IMR-90 (cell line): Measurements from ENCODE around the gene USP35. TPM values are rescaled to one million over a fixed set of nuclear protein-coding genes. Genes with fewer than 3 reads are reported as not detected.

Experiments
- ATAC-seq: fragments of 200-7000 bp; cut with Tn5 transposase; 2 replicates; pipeline ENCODE4 v1.9.1; 2020; ENCODE audit warnings: low read depth, mild to moderate bottlenecking, moderate library complexity
- BruUV-seq: library from RNA; stranded (reverse); fragments of 400-500 nt; replicated peaks from 2 replicates; lab custom pipeline; 2021; lab: Mats Ljungman, UMichigan
- CTCF ChIA-PET: fragments of 300-600 bp; formaldehyde crosslinking; extraction: SDS; loops from one replicate; lab custom pipeline; 2021; ENCODE audit warnings: antibody characterized with exemption; lab: Yijun Ruan, JAX
- POLR2A ChIA-PET: fragments of 300-600 bp; sonication (Branson Sonifier 250); formaldehyde crosslinking; loops from one replicate; lab custom pipeline; 2022; ENCODE audit warnings: antibody characterized with exemption; ENCODE audit not compliant: unreplicated experiment; lab: Charles Lee
- DNase-seq: peaks from one replicate; pipeline ENCODE4 v3.0.0; 2013
- H2AFZ ChIP-seq: replicated peaks from 2 replicates; pipeline ENCODE3; 2013; ENCODE audit warnings: low read length, mild to moderate bottlenecking; ENCODE audit not compliant: poor library complexity
- H2AK5ac ChIP-seq: 2 replicates; pipeline ENCODE4 v1.6.1; 2013; ENCODE audit warnings: low read depth, low read length, inconsistent platforms
- H2AK9ac ChIP-seq: replicated peaks from 2 replicates; pipeline ENCODE3; 2013; ENCODE audit warnings: mild to moderate bottlenecking, low read depth, low read length, moderate library complexity; ENCODE audit not compliant: poor library complexity
- H2BK120ac ChIP-seq: 2 replicates; pipeline ENCODE4 v1.6.1; 2013; ENCODE audit warnings: low read depth, low read length, inconsistent platforms
- H2BK15ac ChIP-seq: 3 replicates; pipeline ENCODE4 v1.6.1; 2013; ENCODE audit warnings: low read depth, low read length, inconsistent platforms
- H2BK20ac ChIP-seq: 2 replicates; pipeline ENCODE4 v1.6.1; 2013; ENCODE audit warnings: low read depth, mild to moderate bottlenecking, inconsistent platforms, low read length, moderate library complexity
- H2BK5ac ChIP-seq: 2 replicates; pipeline ENCODE4 v1.6.1; 2013; ENCODE audit warnings: mild to moderate bottlenecking, low read depth, low read length, inconsistent platforms; ENCODE audit not compliant: poor library complexity, severe bottlenecking
- H3K14ac ChIP-seq: replicated peaks from 2 replicates; pipeline ENCODE4 v1.6.1; 2013; ENCODE audit warnings: low read depth, low read length, inconsistent platforms
- H3K18ac ChIP-seq: 2 replicates; pipeline ENCODE4 v1.6.1; 2013; ENCODE audit warnings: low read depth, low read length, control low read depth
- H3K23ac ChIP-seq: 2 replicates; pipeline ENCODE4 v1.6.1; 2013; ENCODE audit warnings: low read depth, low read length, inconsistent platforms
- H3K27ac ChIP-seq: 2 replicates; pipeline ENCODE4 v1.5.1; 2013; ENCODE audit warnings: mild to moderate bottlenecking, control low read depth, low read length; ENCODE audit not compliant: insufficient read depth
- H3K27me3 ChIP-seq: 2 replicates; pipeline ENCODE4 v1.6.1; 2013; ENCODE audit warnings: low read length; ENCODE audit not compliant: control insufficient read depth, insufficient read depth
- H3K36me3 ChIP-seq: 2 replicates; pipeline ENCODE4 v1.6.1; 2013; ENCODE audit warnings: low read length, mixed read lengths; ENCODE audit not compliant: control insufficient read depth, insufficient read depth
- H3K4ac ChIP-seq: 2 replicates; pipeline ENCODE4 v1.6.1; 2013; ENCODE audit warnings: low read depth, low read length, inconsistent platforms
- H3K4me1 ChIP-seq: 2 replicates; pipeline ENCODE4 v1.6.1; 2013; ENCODE audit warnings: low read length, mixed read lengths; ENCODE audit not compliant: control insufficient read depth, insufficient read depth
- H3K4me2 ChIP-seq: 2 replicates; pipeline ENCODE4 v1.6.1; 2013; ENCODE audit warnings: low read depth, mild to moderate bottlenecking, control low read depth, low read length, moderate library complexity
- H3K4me3 ChIP-seq: 2 replicates; pipeline ENCODE4 v1.5.1; 2013; ENCODE audit warnings: low read depth, mild to moderate bottlenecking, control low read depth, low read length, moderate library complexity; ENCODE audit not compliant: insufficient read depth
- H3K56ac ChIP-seq: 2 replicates; pipeline ENCODE4 v1.6.1; 2013; ENCODE audit warnings: low read length, inconsistent platforms; ENCODE audit not compliant: insufficient read depth; ENCODE audit errors: extremely low read depth
- H3K79me1 ChIP-seq, 2 experiments: 2 replicates each; pipeline ENCODE4 v1.6.1; 2013; ENCODE audit warnings: low read length in 2 of 2, inconsistent platforms in 1 of 2, low read depth in 1 of 2
- H3K9ac ChIP-seq: 2 replicates; pipeline ENCODE4 v1.6.1; 2013; ENCODE audit warnings: low read depth, low read length, control low read depth
- H3K9me1 ChIP-seq: 2 replicates; pipeline ENCODE4 v1.6.1; 2013; ENCODE audit warnings: low read length, inconsistent platforms; ENCODE audit not compliant: insufficient read depth
- H3K9me3 ChIP-seq: 2 replicates; pipeline ENCODE4 v1.6.1; 2013; ENCODE audit warnings: low read length; ENCODE audit not compliant: control insufficient read depth, insufficient read depth
- H4K20me1 ChIP-seq: 2 replicates; pipeline ENCODE4 v1.6.1; 2013; ENCODE audit warnings: low read length, inconsistent platforms; ENCODE audit not compliant: insufficient read depth
- H4K5ac ChIP-seq: 2 replicates; pipeline ENCODE4 v1.6.1; 2013; ENCODE audit warnings: mild to moderate bottlenecking, low read depth, low read length, control low read depth
- H4K8ac ChIP-seq, 2 experiments: 2 replicates each; pipeline ENCODE4 v1.6.1; 2013; ENCODE audit warnings: low read depth in 2 of 2, low read length in 2 of 2, control low read depth in 1 of 2, inconsistent platforms in 1 of 2
- H4K91ac ChIP-seq: 2 replicates; pipeline ENCODE4 v1.6.1; 2013; ENCODE audit warnings: low read depth, low read length, inconsistent platforms; ENCODE audit not compliant: insufficient read depth
- BHLHE40 ChIP-seq: fragments of 150-350 bp; IDR thresholded peaks from 2 replicates; pipeline ENCODE4 v1.6.1; 2016; ENCODE audit warnings: mild to moderate bottlenecking, low read depth, low read length
- CHD1 ChIP-seq: IDR thresholded peaks from 2 replicates; pipeline ENCODE4 v1.6.1; 2012; ENCODE audit warnings: low read depth, low read length, improper control_type of control experiment
- MAFK ChIP-seq: IDR thresholded peaks from 2 replicates; pipeline ENCODE4 v1.6.1; 2012; ENCODE audit warnings: low read depth, low read length, improper control_type of control experiment
- MAZ ChIP-seq: IDR thresholded peaks from 2 replicates; pipeline ENCODE4 v1.6.1; 2012; ENCODE audit warnings: low read depth, mild to moderate bottlenecking, low read length, improper control_type of control experiment, moderate library complexity, borderline replicate concordance
- RFX5 ChIP-seq: IDR thresholded peaks from 2 replicates; pipeline ENCODE4 v1.8.0; 2012; ENCODE audit warnings: low read depth, mild to moderate bottlenecking, low read length, moderate library complexity
- WGBS, 2 experiments: methylation state at CpG; one replicate each; pipeline versions ENCODE4 v1.1.5 to v1.1.7; 2013; ENCODE audit warnings: missing lambda C conversion rate in 2 of 2; ENCODE audit not compliant: insufficient read length in 1 of 2; ENCODE audit errors: extremely low coverage in 2 of 2; 5-methylcytosine and 5-hydroxymethylcytosine counted together
- dilution Hi-C: fragments of 300-500 bp; cut with HindIII; formaldehyde crosslinking; loops from one replicate; pipeline ENCODE4 v1.14.3; 2018; ENCODE audit warnings: low sequenced_read_pairs; ENCODE audit not compliant: unreplicated experiment
- in situ Hi-C: fragments of 300-500 bp; cut with MboI; formaldehyde crosslinking; loops from 3 replicates; pipeline ENCODE4 v1.14.3; 2019; ENCODE audit warnings: low sequenced_read_pairs, inconsistent platforms, mixed read lengths
- intact Hi-C: fragments of 100-400 bp; cut with micrococcal nuclease; formaldehyde crosslinking; loops from 2 replicates; pipeline ENCODE4 v1.10.0; 2022
- polyA plus RNA-seq, 3 experiments: library from polyadenylated mRNA; depleted of rRNA; stranded (reverse); fragments of >200 nt; gene quantifications; 2 replicates each; pipeline ENCODE4 v1.2.3, GENCODE V29; 2012; ENCODE audit warnings: low replicate concordance in 1 of 3
- total RNA-seq: library from RNA; depleted of rRNA; stranded (reverse); fragments of >200 nt; gene quantifications from 2 replicates; pipeline ENCODE4 v1.2.3, GENCODE V29; 2012
- TF ChIP-seq, protein P1 (sequence below): fragments of 150-350 bp; IDR thresholded peaks from 2 replicates; pipeline ENCODE4 v1.6.1; 2017; ENCODE audit warnings: mild to moderate bottlenecking, antibody characterized with exemption, low read length, low read depth
- TF ChIP-seq, protein P2 (sequence below): fragments of 150-350 bp; IDR thresholded peaks from 2 replicates; pipeline ENCODE4 v1.6.1; 2016; ENCODE audit warnings: low read depth, mild to moderate bottlenecking, low read length, moderate library complexity, borderline replicate concordance

USP35 gene
- total and polyA plus RNA-seq, 2 of the 4 experiments (the other 2 are of a cell fraction) = 2.7 to 11.3 TPM

DNA sequence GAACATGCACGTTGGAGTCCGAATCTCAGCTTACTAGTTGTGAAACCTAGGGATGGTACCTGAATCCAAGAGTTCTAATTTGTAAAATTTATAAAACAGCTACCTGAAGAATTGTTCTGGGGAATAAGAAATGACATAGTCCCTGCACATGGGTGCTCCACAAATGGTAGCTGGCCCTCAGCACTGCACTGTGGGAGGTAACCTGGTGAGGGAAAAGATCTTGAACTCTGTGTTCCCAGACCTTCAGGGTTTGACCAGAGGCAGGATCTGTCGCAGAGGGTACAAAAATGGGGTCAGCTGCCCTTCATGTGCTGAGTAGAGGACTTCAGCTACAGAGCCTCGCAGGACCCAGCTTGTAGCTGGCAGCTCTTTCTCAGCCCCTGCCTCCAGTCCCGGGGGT lies 73.5 kb downstream of the USP35 start:
- H3K18ac ChIP-seq = no peak overlapping the region
- H4K8ac ChIP-seq = no peak overlapping the region
- BruUV-seq = no TSS peak
- H2BK120ac ChIP-seq = no peak overlapping the region
- H4K5ac ChIP-seq = no peak overlapping the region
- TF ChIP-seq BHLHE40 (no peak), MAFK (no peak), CHD1 (no peak), MAZ (no peak), RFX5 (no peak)
- TF ChIP-seq, protein P1, sequence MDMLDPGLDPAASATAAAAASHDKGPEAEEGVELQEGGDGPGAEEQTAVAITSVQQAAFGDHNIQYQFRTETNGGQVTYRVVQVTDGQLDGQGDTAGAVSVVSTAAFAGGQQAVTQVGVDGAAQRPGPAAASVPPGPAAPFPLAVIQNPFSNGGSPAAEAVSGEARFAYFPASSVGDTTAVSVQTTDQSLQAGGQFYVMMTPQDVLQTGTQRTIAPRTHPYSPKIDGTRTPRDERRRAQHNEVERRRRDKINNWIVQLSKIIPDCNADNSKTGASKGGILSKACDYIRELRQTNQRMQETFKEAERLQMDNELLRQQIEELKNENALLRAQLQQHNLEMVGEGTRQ = no peak
- TF ChIP-seq, protein P2, sequence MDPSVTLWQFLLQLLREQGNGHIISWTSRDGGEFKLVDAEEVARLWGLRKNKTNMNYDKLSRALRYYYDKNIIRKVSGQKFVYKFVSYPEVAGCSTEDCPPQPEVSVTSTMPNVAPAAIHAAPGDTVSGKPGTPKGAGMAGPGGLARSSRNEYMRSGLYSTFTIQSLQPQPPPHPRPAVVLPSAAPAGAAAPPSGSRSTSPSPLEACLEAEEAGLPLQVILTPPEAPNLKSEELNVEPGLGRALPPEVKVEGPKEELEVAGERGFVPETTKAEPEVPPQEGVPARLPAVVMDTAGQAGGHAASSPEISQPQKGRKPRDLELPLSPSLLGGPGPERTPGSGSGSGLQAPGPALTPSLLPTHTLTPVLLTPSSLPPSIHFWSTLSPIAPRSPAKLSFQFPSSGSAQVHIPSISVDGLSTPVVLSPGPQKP = no peak
- 81% methylated on average over 2 of the region's 5 CpGs; no CpG with 5 or more reads in 1 of the 2 experiments for WGBS, 2 experiments
- in situ Hi-C loops = no loop called here
- H2BK15ac ChIP-seq = no peak overlapping the region
- no peak overlapping the region for H3K4ac ChIP-seq
- no peak overlapping the region for H2AK5ac ChIP-seq
- H4K91ac ChIP-seq = no peak overlapping the region
- ChIA-PET POLR2A (no interaction called here), CTCF (no interaction called here)
- no peak overlapping the region for H2BK20ac ChIP-seq
- H3K56ac ChIP-seq = no peak overlapping the region
- intact Hi-C loops = no loop called here
- DNase-seq (no peak), ATAC-seq (no peak)
- H3K4me1 ChIP-seq = peaks cover 6% of the 10 kb centered on the region
- H2AK9ac ChIP-seq = no peak overlapping the region
- no peak overlapping the region for H3K23ac ChIP-seq
- H3K14ac ChIP-seq = no peak overlapping the region
- no peak overlapping the region for H3K9ac ChIP-seq
- H3K4me2 ChIP-seq = no peak overlapping the region
- dilution Hi-C loops = no loop called here
- no peak overlapping the region for H3K27ac ChIP-seq
- H3K9me3 ChIP-seq = no peaks in the 10 kb centered on the region
- peaks cover 0 to 5% of the 10 kb centered on the region in 2 experiments; a peak in 2 of 4 replicates for H3K79me1 ChIP-seq
- no peak overlapping the region for H3K4me3 ChIP-seq
- H4K20me1 ChIP-seq = no peaks in the 10 kb centered on the region; the same call in 1 of the 2 replicates
- 0 out of 2 replicates have a peak, but pooled peaks cover 3% of the 10 kb centered on the region for H3K9me1 ChIP-seq
- no peaks in the 10 kb centered on the region for H3K27me3 ChIP-seq
- H3K36me3 ChIP-seq = no peaks in the 10 kb centered on the region
- no peak overlapping the region for H2BK5ac ChIP-seq
- H2AFZ ChIP-seq = no peak overlapping the region
